Liver (tissue), 9 donors: ENCODE results near the gene SFN. TPM values are rescaled to one million over a fixed set of nuclear protein-coding genes. Genes with fewer than 3 reads are reported as not detected.

Experiments used
- DNase-seq: peaks from one replicate; pipeline ENCODE4 v3.0.0-alpha.2; 2017; ENCODE audit warnings: low spot score
- H3K27ac ChIP-seq, 2 donors: one replicate each; pipeline ENCODE4 v1.7.0; 2013; ENCODE audit warnings: inconsistent platforms in 2 of 2, low read length in 2 of 2, control low read depth in 1 of 2, low read depth in 1 of 2, mild to moderate bottlenecking in 1 of 2
- H3K27me3 ChIP-seq, 4 donors: one replicate each; pipeline versions ENCODE4 v1.6.1 to v1.7.0; 2013; ENCODE audit warnings: low read length in 3 of 4, inconsistent platforms in 1 of 4, mild to moderate bottlenecking in 1 of 4, moderate library complexity in 1 of 4; ENCODE audit not compliant: control insufficient read depth in 4 of 4, insufficient read depth in 4 of 4
- H3K36me3 ChIP-seq, 4 donors: one replicate each; pipeline versions ENCODE4 v1.6.1 to v1.7.0; 2013; ENCODE audit warnings: low read length in 3 of 4, mild to moderate bottlenecking in 3 of 4, low read depth in 1 of 4, moderate library complexity in 1 of 4; ENCODE audit not compliant: control insufficient read depth in 4 of 4, insufficient read depth in 3 of 4
- H3K4me1 ChIP-seq, 4 donors: one replicate each; pipeline versions ENCODE4 v1.6.1 to v1.7.0; 2013; ENCODE audit warnings: low read length in 3 of 4, mild to moderate bottlenecking in 3 of 4, moderate library complexity in 1 of 4; ENCODE audit not compliant: control insufficient read depth in 4 of 4, insufficient read depth in 4 of 4
- H3K4me3 ChIP-seq, 3 donors: one replicate each; pipeline versions ENCODE4 v1.6.1 to v1.7.0; 2013; ENCODE audit warnings: low read length in 3 of 3, control low read depth in 1 of 3, low read depth in 1 of 3, mild to moderate bottlenecking in 1 of 3
- H3K9ac ChIP-seq, 2 donors: one replicate each; pipeline ENCODE4 v1.7.0; 2013; ENCODE audit warnings: low read length in 2 of 2, mild to moderate bottlenecking in 2 of 2, moderate library complexity in 2 of 2, control low read depth in 1 of 2, low read depth in 1 of 2
- H3K9me3 ChIP-seq, 4 donors: one replicate each; pipeline versions ENCODE4 v1.6.1 to v1.7.0; 2013; ENCODE audit warnings: low read length in 3 of 4; ENCODE audit not compliant: control insufficient read depth in 4 of 4
- EGR1 ChIP-seq, 2 donors: IDR thresholded peaks; 2 replicates each; pipeline ENCODE4 v1.6.1; 2016 to 2018; ENCODE audit warnings: antibody characterized with exemption in 2 of 2, low read depth in 2 of 2
- FOXA2 ChIP-seq: IDR thresholded peaks from 2 replicates; pipeline ENCODE4 v1.6.1; 2016; ENCODE audit warnings: antibody characterized with exemption
- GABPA ChIP-seq, 2 donors: IDR thresholded peaks in 1 of 2; conservative IDR thresholded peaks in 1 of 2; 2 replicates each; pipeline ENCODE4 v1.6.1; 2016; ENCODE audit warnings: antibody characterized with exemption in 2 of 2, mild to moderate bottlenecking in 1 of 2, moderate library complexity in 1 of 2
- JUND ChIP-seq, 2 donors: IDR thresholded peaks; 2 replicates each; pipeline ENCODE4 v1.6.1; 2016; ENCODE audit warnings: antibody characterized with exemption in 2 of 2
- RAD21 ChIP-seq, 2 donors: IDR thresholded peaks; 2 replicates each; pipeline ENCODE4 v1.6.1; 2016; ENCODE audit warnings: antibody characterized with exemption in 2 of 2, mild to moderate bottlenecking in 2 of 2
- RXRA ChIP-seq, 2 donors: IDR thresholded peaks; 2 replicates each; pipeline ENCODE4 v1.6.1; 2017 to 2018; ENCODE audit warnings: antibody characterized with exemption in 2 of 2, mild to moderate bottlenecking in 1 of 2
- SP1 ChIP-seq: IDR thresholded peaks from 2 replicates; pipeline ENCODE4 v1.6.1; 2018; ENCODE audit warnings: antibody characterized with exemption, mild to moderate bottlenecking
- TAF1 ChIP-seq: conservative IDR thresholded peaks from 2 replicates; pipeline ENCODE4 v1.6.1; 2016; ENCODE audit warnings: antibody characterized with exemption, mild to moderate bottlenecking
- WGBS: extraction: QIAGEN DNeasy Blood & Tissue Kit; methylation state at CpG from one replicate; pipeline ENCODE4 v1.1.7; 2013; 5-methylcytosine and 5-hydroxymethylcytosine counted together
- polyA plus RNA-seq, 2 donors: library from polyadenylated mRNA; stranded (reverse) in 1 of 2; unstranded in 1 of 2; fragments of 200-250 nt in 1 of 2; fragments of >200 nt in 1 of 2; fragmentation: Nextera tagmentation in 1 of 2; extraction: Ambion mirVana in 1 of 2; gene quantifications; one replicate each; pipeline versions ENCODE4 v1.2.1 to v1.2.3, GENCODE V29; 2013 to 2015
- total RNA-seq, 2 donors: library from RNA; depleted of rRNA; stranded (reverse); fragments of >200 nt; gene quantifications; one replicate each; pipeline ENCODE4 v1.2.3, GENCODE V29; 2014
- TF ChIP-seq, protein P1 (sequence below): IDR thresholded peaks from 2 replicates; pipeline ENCODE4 v1.6.1; 2016; ENCODE audit warnings: antibody characterized with exemption, mild to moderate bottlenecking
- TF ChIP-seq, protein P2 (sequence below): fragments of 150-350 bp; IDR thresholded peaks from 2 replicates; pipeline ENCODE4 v1.5.1; 2017; ENCODE audit warnings: improper control_type of control experiment, low read depth, low read length; ENCODE audit not compliant: missing input control
- TF ChIP-seq, protein P3 (sequence below): IDR thresholded peaks from 2 replicates; pipeline ENCODE4 v1.6.1; 2016; ENCODE audit warnings: antibody characterized with exemption
- TF ChIP-seq, protein P4 (sequence below): IDR thresholded peaks from 2 replicates; pipeline ENCODE4 v1.6.1; 2016; ENCODE audit warnings: antibody characterized with exemption
- donor health status: healthy.
- donor health status: healthy.
- donor health status: healthy.
- donor health status: healthy.
- donor health status: healthy.

SFN gene
- total and polyA plus RNA-seq, 4 donors = 0.17 to 0.69 TPM; not detected in 2

DNA sequence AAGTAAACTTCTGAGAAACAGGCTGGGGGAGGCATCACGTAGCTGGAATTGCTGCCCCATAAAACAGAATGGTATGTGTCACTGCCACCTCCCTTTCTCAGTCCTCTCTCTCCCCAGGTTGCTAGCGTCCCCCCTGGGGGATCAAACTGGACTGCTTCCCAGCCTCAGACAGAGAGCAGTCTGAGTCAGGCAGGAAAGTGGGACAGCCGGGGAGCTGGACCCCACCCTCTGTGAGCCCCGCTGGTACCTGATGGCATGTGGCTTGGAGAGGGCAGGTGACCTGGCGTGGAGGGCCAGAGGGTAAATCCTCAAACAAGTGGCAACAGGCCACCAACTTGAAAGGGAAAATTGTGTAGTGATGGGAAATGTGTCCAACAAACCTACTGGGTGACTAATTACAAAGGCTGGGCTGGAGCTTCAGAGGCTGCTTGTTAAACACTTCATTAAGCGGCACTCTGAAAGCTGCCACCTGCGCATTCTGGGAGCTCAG, 1.0 kb upstream of the SFN start (continued):
- TF ChIP-seq, protein P1, sequence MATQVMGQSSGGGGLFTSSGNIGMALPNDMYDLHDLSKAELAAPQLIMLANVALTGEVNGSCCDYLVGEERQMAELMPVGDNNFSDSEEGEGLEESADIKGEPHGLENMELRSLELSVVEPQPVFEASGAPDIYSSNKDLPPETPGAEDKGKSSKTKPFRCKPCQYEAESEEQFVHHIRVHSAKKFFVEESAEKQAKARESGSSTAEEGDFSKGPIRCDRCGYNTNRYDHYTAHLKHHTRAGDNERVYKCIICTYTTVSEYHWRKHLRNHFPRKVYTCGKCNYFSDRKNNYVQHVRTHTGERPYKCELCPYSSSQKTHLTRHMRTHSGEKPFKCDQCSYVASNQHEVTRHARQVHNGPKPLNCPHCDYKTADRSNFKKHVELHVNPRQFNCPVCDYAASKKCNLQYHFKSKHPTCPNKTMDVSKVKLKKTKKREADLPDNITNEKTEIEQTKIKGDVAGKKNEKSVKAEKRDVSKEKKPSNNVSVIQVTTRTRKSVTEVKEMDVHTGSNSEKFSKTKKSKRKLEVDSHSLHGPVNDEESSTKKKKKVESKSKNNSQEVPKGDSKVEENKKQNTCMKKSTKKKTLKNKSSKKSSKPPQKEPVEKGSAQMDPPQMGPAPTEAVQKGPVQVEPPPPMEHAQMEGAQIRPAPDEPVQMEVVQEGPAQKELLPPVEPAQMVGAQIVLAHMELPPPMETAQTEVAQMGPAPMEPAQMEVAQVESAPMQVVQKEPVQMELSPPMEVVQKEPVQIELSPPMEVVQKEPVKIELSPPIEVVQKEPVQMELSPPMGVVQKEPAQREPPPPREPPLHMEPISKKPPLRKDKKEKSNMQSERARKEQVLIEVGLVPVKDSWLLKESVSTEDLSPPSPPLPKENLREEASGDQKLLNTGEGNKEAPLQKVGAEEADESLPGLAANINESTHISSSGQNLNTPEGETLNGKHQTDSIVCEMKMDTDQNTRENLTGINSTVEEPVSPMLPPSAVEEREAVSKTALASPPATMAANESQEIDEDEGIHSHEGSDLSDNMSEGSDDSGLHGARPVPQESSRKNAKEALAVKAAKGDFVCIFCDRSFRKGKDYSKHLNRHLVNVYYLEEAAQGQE = no peak
- TF ChIP-seq JUND (IDR thresholded peaks at IDR 0.05) (no peak), RXRA (IDR thresholded peaks at IDR 0.05) (no peak), SP1 (no peak), EGR1 (IDR thresholded peaks at IDR 0.05; ENCODE audit: low read depth in 2 of 2) (no peak), GABPA (IDR thresholded peaks at IDR 0.05 in 1 of 2, conservative IDR thresholded peaks at IDR 0.05 in 1 of 2) (no peak), RAD21 (IDR thresholded peaks at IDR 0.05) (no peak)

DNA sequence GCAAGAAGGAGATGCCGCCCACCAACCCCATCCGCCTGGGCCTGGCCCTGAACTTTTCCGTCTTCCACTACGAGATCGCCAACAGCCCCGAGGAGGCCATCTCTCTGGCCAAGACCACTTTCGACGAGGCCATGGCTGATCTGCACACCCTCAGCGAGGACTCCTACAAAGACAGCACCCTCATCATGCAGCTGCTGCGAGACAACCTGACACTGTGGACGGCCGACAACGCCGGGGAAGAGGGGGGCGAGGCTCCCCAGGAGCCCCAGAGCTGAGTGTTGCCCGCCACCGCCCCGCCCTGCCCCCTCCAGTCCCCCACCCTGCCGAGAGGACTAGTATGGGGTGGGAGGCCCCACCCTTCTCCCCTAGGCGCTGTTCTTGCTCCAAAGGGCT, 732 bp downstream of the SFN start:
- TF ChIP-seq, protein P1 = no peak
- TF ChIP-seq EGR1 (IDR thresholded peaks at IDR 0.05; ENCODE audit: low read depth in 2 of 2) = no peak
- Histone ChIP-seq H3K4me3 (peak overlapping the region in 1 of 3 donors; percentile 45), H3K36me3 (no peaks in the 10 kb centered on the region), H3K9ac (no peak overlapping the region), H3K27me3 (no peaks in the 10 kb centered on the region), H3K27ac (no peak overlapping the region), H3K9me3 (no peaks in the 10 kb centered on the region), H3K4me1 (peaks cover 0 to 12% (median 6%) of the 10 kb centered on the region in 4 donors)
- no peak for DNase-seq
- WGBS = 78% methylated on average over 20 of the region's 20 CpGs

DNA sequence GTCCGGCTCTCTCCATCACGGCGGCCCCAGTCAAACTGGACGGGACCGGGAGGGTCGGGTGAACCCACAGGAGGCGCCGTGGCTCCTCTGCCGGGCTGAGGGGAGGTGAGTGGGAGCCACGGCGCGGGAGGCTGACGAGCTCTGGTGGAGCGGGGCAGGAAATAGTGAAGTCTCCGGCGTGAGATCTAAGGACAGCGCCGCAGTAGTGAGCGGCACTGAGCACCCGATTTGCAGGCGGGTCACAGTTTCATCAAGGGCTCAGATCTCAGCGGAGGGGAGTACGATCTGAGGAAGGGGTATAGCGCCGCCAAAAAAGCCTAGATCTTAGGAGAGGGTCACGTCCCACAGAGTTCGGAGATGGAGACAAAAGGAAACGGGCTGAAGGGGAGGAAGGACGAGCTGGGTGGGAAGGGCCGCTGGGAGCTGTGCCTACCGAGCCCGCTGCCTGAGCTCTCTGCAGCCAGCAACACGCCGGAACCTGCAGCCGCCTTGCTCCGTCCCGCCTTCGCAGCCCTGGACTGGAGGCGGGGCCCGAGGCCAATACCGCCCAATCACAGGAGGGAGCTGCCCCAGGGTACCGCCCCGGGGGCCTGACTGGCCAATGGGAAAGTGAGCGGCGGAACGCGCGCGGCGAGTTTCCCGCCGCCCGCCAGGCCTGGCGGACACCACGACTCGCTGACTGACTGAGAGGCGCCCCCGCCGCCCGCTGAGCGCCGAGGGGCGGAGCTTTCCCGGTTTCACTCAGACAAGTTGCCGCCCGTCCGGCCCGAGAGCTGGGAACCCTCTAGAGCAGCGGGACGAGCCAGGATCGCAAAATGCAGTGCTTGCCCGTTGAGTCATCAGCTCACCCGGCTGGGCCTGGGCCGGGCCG, 1.9 kb downstream of the SFN start:
- no peaks in the 10 kb centered on the region for H3K36me3 ChIP-seq
- H3K4me1 ChIP-seq = peaks cover 0 to 12% (median 6%) of the 10 kb centered on the region in 4 donors
- DNase-seq = peak; percentile 95
- no peaks in the 10 kb centered on the region for H3K9me3 ChIP-seq
- H3K4me3 ChIP-seq = peak overlapping the region; percentile 50 to 74 (median 67)
- peak overlapping the region; percentile 32 to 81 for H3K9ac ChIP-seq
- H3K27ac ChIP-seq = peak overlapping the region; percentile 89 to 94
- under 1% methylated on average over 75 of the region's 75 CpGs for WGBS
- H3K27me3 ChIP-seq = no peaks in the 10 kb centered on the region
- TF ChIP-seq, protein P1 = peak; percentile 85
- TF ChIP-seq FOXA2 = no peak
- TF ChIP-seq, protein P2, sequence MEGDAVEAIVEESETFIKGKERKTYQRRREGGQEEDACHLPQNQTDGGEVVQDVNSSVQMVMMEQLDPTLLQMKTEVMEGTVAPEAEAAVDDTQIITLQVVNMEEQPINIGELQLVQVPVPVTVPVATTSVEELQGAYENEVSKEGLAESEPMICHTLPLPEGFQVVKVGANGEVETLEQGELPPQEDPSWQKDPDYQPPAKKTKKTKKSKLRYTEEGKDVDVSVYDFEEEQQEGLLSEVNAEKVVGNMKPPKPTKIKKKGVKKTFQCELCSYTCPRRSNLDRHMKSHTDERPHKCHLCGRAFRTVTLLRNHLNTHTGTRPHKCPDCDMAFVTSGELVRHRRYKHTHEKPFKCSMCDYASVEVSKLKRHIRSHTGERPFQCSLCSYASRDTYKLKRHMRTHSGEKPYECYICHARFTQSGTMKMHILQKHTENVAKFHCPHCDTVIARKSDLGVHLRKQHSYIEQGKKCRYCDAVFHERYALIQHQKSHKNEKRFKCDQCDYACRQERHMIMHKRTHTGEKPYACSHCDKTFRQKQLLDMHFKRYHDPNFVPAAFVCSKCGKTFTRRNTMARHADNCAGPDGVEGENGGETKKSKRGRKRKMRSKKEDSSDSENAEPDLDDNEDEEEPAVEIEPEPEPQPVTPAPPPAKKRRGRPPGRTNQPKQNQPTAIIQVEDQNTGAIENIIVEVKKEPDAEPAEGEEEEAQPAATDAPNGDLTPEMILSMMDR = no peak
- TF ChIP-seq TAF1 = peak; percentile 59
- TF ChIP-seq, protein P3, sequence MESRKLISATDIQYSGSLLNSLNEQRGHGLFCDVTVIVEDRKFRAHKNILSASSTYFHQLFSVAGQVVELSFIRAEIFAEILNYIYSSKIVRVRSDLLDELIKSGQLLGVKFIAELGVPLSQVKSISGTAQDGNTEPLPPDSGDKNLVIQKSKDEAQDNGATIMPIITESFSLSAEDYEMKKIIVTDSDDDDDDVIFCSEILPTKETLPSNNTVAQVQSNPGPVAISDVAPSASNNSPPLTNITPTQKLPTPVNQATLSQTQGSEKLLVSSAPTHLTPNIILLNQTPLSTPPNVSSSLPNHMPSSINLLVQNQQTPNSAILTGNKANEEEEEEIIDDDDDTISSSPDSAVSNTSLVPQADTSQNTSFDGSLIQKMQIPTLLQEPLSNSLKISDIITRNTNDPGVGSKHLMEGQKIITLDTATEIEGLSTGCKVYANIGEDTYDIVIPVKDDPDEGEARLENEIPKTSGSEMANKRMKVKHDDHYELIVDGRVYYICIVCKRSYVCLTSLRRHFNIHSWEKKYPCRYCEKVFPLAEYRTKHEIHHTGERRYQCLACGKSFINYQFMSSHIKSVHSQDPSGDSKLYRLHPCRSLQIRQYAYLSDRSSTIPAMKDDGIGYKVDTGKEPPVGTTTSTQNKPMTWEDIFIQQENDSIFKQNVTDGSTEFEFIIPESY = no peak
- TF ChIP-seq, protein P4, sequence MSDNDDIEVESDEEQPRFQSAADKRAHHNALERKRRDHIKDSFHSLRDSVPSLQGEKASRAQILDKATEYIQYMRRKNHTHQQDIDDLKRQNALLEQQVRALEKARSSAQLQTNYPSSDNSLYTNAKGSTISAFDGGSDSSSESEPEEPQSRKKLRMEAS = no peak
